HCT116 (cell line): Measurements from ENCODE around the gene PCDHB16. TPM values are rescaled to one million over a fixed set of nuclear protein-coding genes. Genes with fewer than 3 reads are reported as not detected.
"Not testable (repeated sequence)": the region's sequence is repeated elsewhere in the genome, so short reads cannot be mapped to it uniquely, and the experiment has no call there.

Experiments
- ATAC-seq: fragments of 200-7000 bp; cut with Tn5 transposase; 2 replicates; pipeline ENCODE4 v1.9.1; 2020; ENCODE audit warnings: mild to moderate bottlenecking, moderate library complexity
- BruUV-seq: library from RNA; stranded (reverse); fragments of 400-500 nt; replicated peaks from 2 replicates; lab custom pipeline; 2021; lab: Mats Ljungman, UMichigan
- CTCF ChIA-PET: fragments of 300-600 bp; sonication (Branson Sonifier 250); formaldehyde crosslinking; loops from one replicate; lab custom pipeline; 2021; ENCODE audit warnings: antibody characterized with exemption; lab: Charles Lee
- POLR2A ChIA-PET: fragments of 300-600, 350-600 bp; sonication (Branson Sonifier 250); formaldehyde crosslinking; loops from one replicate; lab custom pipeline; 2021; ENCODE audit warnings: antibody characterized with exemption; lab: Charles Lee
- RAD21 ChIA-PET, 2 experiments: fragments of 300-600 bp; sonication (Branson Sonifier 250); formaldehyde crosslinking; loops; one replicate each; lab custom pipeline; 2023; ENCODE audit warnings: low total read pairs in 2 of 2; ENCODE audit not compliant: uncharacterized antibody in 2 of 2, unreplicated experiment in 2 of 2, low non-redundant PET in 1 of 2; lab: Charles Lee
- DNase-seq: peaks from one replicate; pipeline ENCODE4 v3.0.0-alpha.2; 2010; ENCODE audit warnings: low read depth, low spot score
- H2AFZ ChIP-seq: fragments of 200-600 bp; shearing (Covaris generic), sonication (generic); 2 replicates; pipeline ENCODE4 v1.6.1; 2017; ENCODE audit warnings: low read depth, mixed run types, mixed read lengths, antibody characterized with exemption, low read length; ENCODE audit not compliant: poor library complexity, severe bottlenecking
- H3K27ac ChIP-seq: 2 replicates; pipeline ENCODE4 v1.5.1; 2012; ENCODE audit warnings: low read depth, low read length
- H3K27me3 ChIP-seq: fragments of 200-600 bp; sonication (generic); 2 replicates; pipeline ENCODE4 v1.6.1; 2016; ENCODE audit warnings: mixed run types, low read length, mixed read lengths; ENCODE audit not compliant: insufficient read depth
- H3K36me3 ChIP-seq, 2 experiments: fragments of 200-500 bp in 1 of 2; fragments of 200-600 bp in 1 of 2; sonication (Bioruptor generic) in 1 of 2; sonication (generic) in 1 of 2; 2 replicates each; pipeline versions ENCODE4 v1.5.1 to v1.6.1; 2014 to 2016; ENCODE audit warnings: low read length in 2 of 2, inconsistent platforms in 1 of 2, mixed read lengths in 1 of 2, mixed run types in 1 of 2; ENCODE audit not compliant: insufficient read depth in 2 of 2, control insufficient read depth in 1 of 2
- H3K4me1 ChIP-seq, 2 experiments: fragments of 200-600 bp in 1 of 2; sonication (generic) in 1 of 2; 2 replicates each; pipeline versions ENCODE4 v1.5.1 to v1.6.1; 2012 to 2017; ENCODE audit warnings: low read length in 2 of 2, inconsistent platforms in 1 of 2, mild to moderate bottlenecking in 1 of 2, mixed read lengths in 1 of 2, mixed run types in 1 of 2, moderate library complexity in 1 of 2; ENCODE audit not compliant: insufficient read depth in 2 of 2, control insufficient read depth in 1 of 2
- H3K4me2 ChIP-seq: fragments of 200-600 bp; sonication (generic); 2 replicates; pipeline ENCODE4 v1.6.1; 2017; ENCODE audit warnings: mixed run types, low read length, mixed read lengths
- H3K4me3 ChIP-seq, 2 experiments: fragments of 200-600 bp in 1 of 2; sonication (generic) in 1 of 2; replicated peaks in 1 of 2; 2 replicates each; pipeline ENCODE4 v1.5.1; 2011 to 2016; ENCODE audit warnings: low read length in 2 of 2, control low read depth in 1 of 2, low read depth in 1 of 2, mild to moderate bottlenecking in 1 of 2, mixed read lengths in 1 of 2, mixed run types in 1 of 2
- H3K79me2 ChIP-seq: fragments of 200-600 bp; sonication (generic); 2 replicates; pipeline ENCODE4 v1.6.1; 2017; ENCODE audit warnings: mild to moderate bottlenecking, mixed run types, low read length, moderate library complexity, mixed read lengths; ENCODE audit not compliant: insufficient read depth
- H3K9ac ChIP-seq: fragments of 200-600 bp; sonication (generic); 2 replicates; pipeline ENCODE4 v1.6.1; 2016; ENCODE audit warnings: low read length, mixed read lengths
- H3K9me2 ChIP-seq: fragments of 200-600 bp; sonication (generic), shearing (Covaris generic); 2 replicates; pipeline ENCODE4 v1.6.1; 2017; ENCODE audit warnings: mixed run types, mild to moderate bottlenecking, moderate library complexity; ENCODE audit not compliant: insufficient read depth
- H3K9me3 ChIP-seq, 2 experiments: fragments of 200-500 bp in 1 of 2; fragments of 200-600 bp in 1 of 2; sonication (Bioruptor generic) in 1 of 2; sonication (generic) in 1 of 2; 2 replicates each; pipeline ENCODE4 v1.6.1; 2014 to 2017; ENCODE audit warnings: low read length in 2 of 2, mixed read lengths in 2 of 2, inconsistent platforms in 1 of 2, low read depth in 1 of 2, mild to moderate bottlenecking in 1 of 2, mixed run types in 1 of 2, moderate library complexity in 1 of 2; ENCODE audit not compliant: control insufficient read depth in 1 of 2, insufficient read depth in 1 of 2
- H4K20me1 ChIP-seq: fragments of 200-600 bp; sonication (generic), shearing (Covaris generic); 2 replicates; pipeline ENCODE4 v1.6.1; 2017; ENCODE audit warnings: mixed run types, mild to moderate bottlenecking, moderate library complexity; ENCODE audit not compliant: insufficient read depth
- FOSL1 ChIP-seq: IDR thresholded peaks from 2 replicates; pipeline ENCODE4 v1.6.1; 2012; ENCODE audit warnings: low read depth
- SIN3A ChIP-seq: IDR thresholded peaks from 2 replicates; pipeline ENCODE4 v1.6.1; 2012; ENCODE audit warnings: low read depth
- SP1 ChIP-seq: IDR thresholded peaks from 2 replicates; pipeline ENCODE4 v1.6.1; 2012; ENCODE audit warnings: low read depth
- SRF ChIP-seq: IDR thresholded peaks from 2 replicates; pipeline ENCODE4 v1.6.1; 2012; ENCODE audit warnings: low read depth
- ZBTB33 ChIP-seq: IDR thresholded peaks from 2 replicates; pipeline ENCODE4 v1.6.1; 2011; ENCODE audit warnings: mild to moderate bottlenecking, low read length, moderate library complexity; ENCODE audit not compliant: insufficient replicate concordance; ENCODE audit errors: extremely low read depth
- ZFX ChIP-seq: fragments of 450-650 bp; IDR thresholded peaks from 2 replicates; pipeline ENCODE4 v1.6.1; 2017
- intact Hi-C: fragments of 100-400 bp; cut with micrococcal nuclease; formaldehyde crosslinking; loops from 2 replicates; pipeline ENCODE4 v1.10.0; 2022
- total RNA-seq: library from RNA; stranded (reverse); gene quantifications from one replicate; pipeline ENCODE4 v1.2.1, GENCODE V29; 2021; ENCODE audit not compliant: unreplicated experiment

PCDHB16 gene
- total RNA-seq, 1 experiment from 2014 or later: not detected

DNA sequence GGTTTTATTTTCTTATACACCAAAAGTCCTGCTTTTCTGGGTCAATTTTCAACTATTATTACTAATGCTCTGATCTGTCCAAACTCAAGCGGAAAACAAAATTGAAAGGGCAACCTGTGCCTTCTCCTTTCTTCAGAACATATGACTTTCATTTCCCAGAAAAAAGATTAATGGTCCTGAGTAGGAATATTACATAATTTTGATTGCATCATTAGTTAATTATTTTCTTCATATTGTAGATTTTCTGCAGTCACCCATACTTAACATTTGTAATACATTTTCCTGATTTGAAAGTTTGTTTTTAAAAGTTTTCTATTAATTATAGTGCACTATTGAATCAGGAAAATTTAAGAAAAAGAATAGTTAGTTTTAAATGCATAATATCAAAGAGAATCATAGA lies 6.3 kb upstream of the PCDHB16 start:
- Histone ChIP-seq H3K36me3 (no peaks in the 10 kb centered on the region), H3K9ac (no peak overlapping the region), H4K20me1 (no peaks in the 10 kb centered on the region), H3K79me2 (no peaks in the 10 kb centered on the region), H3K4me2 (no peak overlapping the region), H2AFZ (no peak overlapping the region), H3K4me3 (no peak overlapping the region), H3K27ac (no peak overlapping the region), H3K4me1 (no peaks in the 10 kb centered on the region), H3K9me3 (peaks cover 0 to 10% of the 10 kb centered on the region in 2 experiments; a peak in 3 of 4 replicates), H3K27me3 (no peaks in the 10 kb centered on the region), H3K9me2 (no peaks in the 10 kb centered on the region)
- BruUV-seq: no TSS peak
- CTCF ChIA-PET: no interaction called here
- DNase-seq (no peak), ATAC-seq (no peak)
- RAD21 ChIA-PET: no interaction called here
- intact Hi-C loops: no loop called here
- TF ChIP-seq FOSL1: no peak
- no peak for TF ChIP-seq ZBTB33
- no peak for TF ChIP-seq ZFX
- TF ChIP-seq SRF: no peak
- no peak for TF ChIP-seq SIN3A
- no peak for TF ChIP-seq SP1
- POLR2A ChIA-PET: no interaction called here

- H3K9ac ChIP-seq, DNase-seq, H3K4me1 ChIP-seq, H3K27ac ChIP-seq, H3K9me2 ChIP-seq, RAD21 ChIA-PET, BruUV-seq, H3K27me3 ChIP-seq, H2AFZ ChIP-seq, H3K4me2 ChIP-seq, H3K36me3 ChIP-seq, H3K4me3 ChIP-seq, CTCF ChIA-PET, H3K79me2 ChIP-seq, H4K20me1 ChIP-seq, POLR2A ChIA-PET, ATAC-seq, intact Hi-C loops: not testable (repeated sequence)
- H3K9me3 ChIP-seq: peaks cover 0 to 10% of the 10 kb centered on the region in 2 experiments; a peak in 2 of 4 replicates
Measured at GRCh38 chr5:141177577-141178191, 4.5 kb upstream of the PCDHB16 start, which contains the start of gene PCDHB8. PCDHB8 (plus strand) TSS chr5:141177790; CDS start chr5:141178035, 245 bp downstream.

DNA sequence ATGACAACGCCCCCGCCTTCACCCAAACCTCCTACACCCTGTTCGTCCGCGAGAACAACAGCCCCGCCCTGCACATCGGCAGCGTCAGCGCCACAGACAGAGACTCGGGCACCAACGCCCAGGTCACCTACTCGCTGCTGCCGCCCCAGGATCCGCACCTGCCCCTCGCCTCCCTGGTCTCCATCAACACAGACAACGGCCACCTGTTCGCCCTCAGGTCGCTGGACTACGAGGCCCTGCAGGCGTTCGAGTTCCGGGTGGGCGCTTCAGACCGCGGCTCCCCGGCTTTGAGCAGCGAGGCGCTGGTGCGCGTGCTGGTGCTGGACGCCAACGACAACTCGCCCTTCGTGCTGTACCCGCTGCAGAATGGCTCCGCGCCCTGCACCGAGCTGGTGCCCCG lies 2.8 kb upstream of the PCDHB16 start:
- H3K27ac ChIP-seq, intact Hi-C loops, H3K9me2 ChIP-seq, RAD21 ChIA-PET, H2AFZ ChIP-seq, H3K36me3 ChIP-seq, BruUV-seq, DNase-seq, H3K4me2 ChIP-seq, H3K4me1 ChIP-seq, H3K4me3 ChIP-seq, CTCF ChIA-PET, H4K20me1 ChIP-seq, H3K79me2 ChIP-seq, H3K9ac ChIP-seq, H3K27me3 ChIP-seq, POLR2A ChIA-PET, ATAC-seq: not testable (repeated sequence)
- H3K9me3 ChIP-seq: peaks cover 0 to 10% of the 10 kb centered on the region in 2 experiments; a peak in 2 of 4 replicates
